IMR-90 (cell line): ENCODE measurements around the gene DOCK9. TPM values are rescaled to one million over a fixed set of nuclear protein-coding genes. Genes with fewer than 3 reads are reported as not detected.

Source experiments
- ATAC-seq: fragments of 200-7000 bp; cut with Tn5 transposase; 2 replicates; pipeline ENCODE4 v1.9.1; 2020; ENCODE audit warnings: low read depth, mild to moderate bottlenecking, moderate library complexity
- BruUV-seq: library from RNA; stranded (reverse); fragments of 400-500 nt; replicated peaks from 2 replicates; lab custom pipeline; 2021; lab: Mats Ljungman, UMichigan
- CTCF ChIA-PET: fragments of 300-600 bp; formaldehyde crosslinking; extraction: SDS; loops from one replicate; lab custom pipeline; 2021; ENCODE audit warnings: antibody characterized with exemption; lab: Yijun Ruan, JAX
- POLR2A ChIA-PET: fragments of 300-600 bp; sonication (Branson Sonifier 250); formaldehyde crosslinking; loops from one replicate; lab custom pipeline; 2022; ENCODE audit warnings: antibody characterized with exemption; ENCODE audit not compliant: unreplicated experiment; lab: Charles Lee
- DNase-seq: peaks from one replicate; pipeline ENCODE4 v3.0.0; 2013
- H2AFZ ChIP-seq: replicated peaks from 2 replicates; pipeline ENCODE3; 2013; ENCODE audit warnings: low read length, mild to moderate bottlenecking; ENCODE audit not compliant: poor library complexity
- H2AK5ac ChIP-seq: 2 replicates; pipeline ENCODE4 v1.6.1; 2013; ENCODE audit warnings: low read depth, low read length, inconsistent platforms
- H2AK9ac ChIP-seq: replicated peaks from 2 replicates; pipeline ENCODE3; 2013; ENCODE audit warnings: mild to moderate bottlenecking, low read depth, low read length, moderate library complexity; ENCODE audit not compliant: poor library complexity
- H2BK120ac ChIP-seq: 2 replicates; pipeline ENCODE4 v1.6.1; 2013; ENCODE audit warnings: low read depth, low read length, inconsistent platforms
- H2BK15ac ChIP-seq: 3 replicates; pipeline ENCODE4 v1.6.1; 2013; ENCODE audit warnings: low read depth, low read length, inconsistent platforms
- H2BK20ac ChIP-seq: 2 replicates; pipeline ENCODE4 v1.6.1; 2013; ENCODE audit warnings: low read depth, mild to moderate bottlenecking, inconsistent platforms, low read length, moderate library complexity
- H2BK5ac ChIP-seq: 2 replicates; pipeline ENCODE4 v1.6.1; 2013; ENCODE audit warnings: mild to moderate bottlenecking, low read depth, low read length, inconsistent platforms; ENCODE audit not compliant: poor library complexity, severe bottlenecking
- H3K14ac ChIP-seq: replicated peaks from 2 replicates; pipeline ENCODE4 v1.6.1; 2013; ENCODE audit warnings: low read depth, low read length, inconsistent platforms
- H3K18ac ChIP-seq: 2 replicates; pipeline ENCODE4 v1.6.1; 2013; ENCODE audit warnings: low read depth, low read length, control low read depth
- H3K23ac ChIP-seq: 2 replicates; pipeline ENCODE4 v1.6.1; 2013; ENCODE audit warnings: low read depth, low read length, inconsistent platforms
- H3K27ac ChIP-seq: 2 replicates; pipeline ENCODE4 v1.5.1; 2013; ENCODE audit warnings: mild to moderate bottlenecking, control low read depth, low read length; ENCODE audit not compliant: insufficient read depth
- H3K27me3 ChIP-seq: 2 replicates; pipeline ENCODE4 v1.6.1; 2013; ENCODE audit warnings: low read length; ENCODE audit not compliant: control insufficient read depth, insufficient read depth
- H3K36me3 ChIP-seq: 2 replicates; pipeline ENCODE4 v1.6.1; 2013; ENCODE audit warnings: low read length, mixed read lengths; ENCODE audit not compliant: control insufficient read depth, insufficient read depth
- H3K4ac ChIP-seq: 2 replicates; pipeline ENCODE4 v1.6.1; 2013; ENCODE audit warnings: low read depth, low read length, inconsistent platforms
- H3K4me1 ChIP-seq: 2 replicates; pipeline ENCODE4 v1.6.1; 2013; ENCODE audit warnings: low read length, mixed read lengths; ENCODE audit not compliant: control insufficient read depth, insufficient read depth
- H3K4me2 ChIP-seq: 2 replicates; pipeline ENCODE4 v1.6.1; 2013; ENCODE audit warnings: low read depth, mild to moderate bottlenecking, control low read depth, low read length, moderate library complexity
- H3K4me3 ChIP-seq: 2 replicates; pipeline ENCODE4 v1.5.1; 2013; ENCODE audit warnings: low read depth, mild to moderate bottlenecking, control low read depth, low read length, moderate library complexity; ENCODE audit not compliant: insufficient read depth
- H3K56ac ChIP-seq: 2 replicates; pipeline ENCODE4 v1.6.1; 2013; ENCODE audit warnings: low read length, inconsistent platforms; ENCODE audit not compliant: insufficient read depth; ENCODE audit errors: extremely low read depth
- H3K79me1 ChIP-seq, 2 experiments: 2 replicates each; pipeline ENCODE4 v1.6.1; 2013; ENCODE audit warnings: low read length in 2 of 2, inconsistent platforms in 1 of 2, low read depth in 1 of 2
- H3K9ac ChIP-seq: 2 replicates; pipeline ENCODE4 v1.6.1; 2013; ENCODE audit warnings: low read depth, low read length, control low read depth
- H3K9me1 ChIP-seq: 2 replicates; pipeline ENCODE4 v1.6.1; 2013; ENCODE audit warnings: low read length, inconsistent platforms; ENCODE audit not compliant: insufficient read depth
- H3K9me3 ChIP-seq: 2 replicates; pipeline ENCODE4 v1.6.1; 2013; ENCODE audit warnings: low read length; ENCODE audit not compliant: control insufficient read depth, insufficient read depth
- H4K20me1 ChIP-seq: 2 replicates; pipeline ENCODE4 v1.6.1; 2013; ENCODE audit warnings: low read length, inconsistent platforms; ENCODE audit not compliant: insufficient read depth
- H4K5ac ChIP-seq: 2 replicates; pipeline ENCODE4 v1.6.1; 2013; ENCODE audit warnings: mild to moderate bottlenecking, low read depth, low read length, control low read depth
- H4K8ac ChIP-seq, 2 experiments: 2 replicates each; pipeline ENCODE4 v1.6.1; 2013; ENCODE audit warnings: low read depth in 2 of 2, low read length in 2 of 2, control low read depth in 1 of 2, inconsistent platforms in 1 of 2
- H4K91ac ChIP-seq: 2 replicates; pipeline ENCODE4 v1.6.1; 2013; ENCODE audit warnings: low read depth, low read length, inconsistent platforms; ENCODE audit not compliant: insufficient read depth
- CEBPB ChIP-seq: IDR thresholded peaks from 2 replicates; pipeline ENCODE4 v1.6.1; 2012; ENCODE audit warnings: low read depth, low read length, improper control_type of control experiment
- CHD1 ChIP-seq: IDR thresholded peaks from 2 replicates; pipeline ENCODE4 v1.6.1; 2012; ENCODE audit warnings: low read depth, low read length, improper control_type of control experiment
- WGBS, 2 experiments: methylation state at CpG; one replicate each; pipeline versions ENCODE4 v1.1.5 to v1.1.7; 2013; ENCODE audit warnings: missing lambda C conversion rate in 2 of 2; ENCODE audit not compliant: insufficient read length in 1 of 2; ENCODE audit errors: extremely low coverage in 2 of 2; 5-methylcytosine and 5-hydroxymethylcytosine counted together
- dilution Hi-C: fragments of 300-500 bp; cut with HindIII; formaldehyde crosslinking; loops from one replicate; pipeline ENCODE4 v1.14.3; 2018; ENCODE audit warnings: low sequenced_read_pairs; ENCODE audit not compliant: unreplicated experiment
- in situ Hi-C: fragments of 300-500 bp; cut with MboI; formaldehyde crosslinking; loops from 3 replicates; pipeline ENCODE4 v1.14.3; 2019; ENCODE audit warnings: low sequenced_read_pairs, inconsistent platforms, mixed read lengths
- intact Hi-C: fragments of 100-400 bp; cut with micrococcal nuclease; formaldehyde crosslinking; loops from 2 replicates; pipeline ENCODE4 v1.10.0; 2022
- polyA plus RNA-seq, 3 experiments: library from polyadenylated mRNA; depleted of rRNA; stranded (reverse); fragments of >200 nt; gene quantifications; 2 replicates each; pipeline ENCODE4 v1.2.3, GENCODE V29; 2012; ENCODE audit warnings: low replicate concordance in 1 of 3
- total RNA-seq: library from RNA; depleted of rRNA; stranded (reverse); fragments of >200 nt; gene quantifications from 2 replicates; pipeline ENCODE4 v1.2.3, GENCODE V29; 2012

The DOCK9 gene
- total and polyA plus RNA-seq, 2 of the 4 experiments (the other 2 are of a cell fraction): 4.8 to 7.2 TPM

DNA sequence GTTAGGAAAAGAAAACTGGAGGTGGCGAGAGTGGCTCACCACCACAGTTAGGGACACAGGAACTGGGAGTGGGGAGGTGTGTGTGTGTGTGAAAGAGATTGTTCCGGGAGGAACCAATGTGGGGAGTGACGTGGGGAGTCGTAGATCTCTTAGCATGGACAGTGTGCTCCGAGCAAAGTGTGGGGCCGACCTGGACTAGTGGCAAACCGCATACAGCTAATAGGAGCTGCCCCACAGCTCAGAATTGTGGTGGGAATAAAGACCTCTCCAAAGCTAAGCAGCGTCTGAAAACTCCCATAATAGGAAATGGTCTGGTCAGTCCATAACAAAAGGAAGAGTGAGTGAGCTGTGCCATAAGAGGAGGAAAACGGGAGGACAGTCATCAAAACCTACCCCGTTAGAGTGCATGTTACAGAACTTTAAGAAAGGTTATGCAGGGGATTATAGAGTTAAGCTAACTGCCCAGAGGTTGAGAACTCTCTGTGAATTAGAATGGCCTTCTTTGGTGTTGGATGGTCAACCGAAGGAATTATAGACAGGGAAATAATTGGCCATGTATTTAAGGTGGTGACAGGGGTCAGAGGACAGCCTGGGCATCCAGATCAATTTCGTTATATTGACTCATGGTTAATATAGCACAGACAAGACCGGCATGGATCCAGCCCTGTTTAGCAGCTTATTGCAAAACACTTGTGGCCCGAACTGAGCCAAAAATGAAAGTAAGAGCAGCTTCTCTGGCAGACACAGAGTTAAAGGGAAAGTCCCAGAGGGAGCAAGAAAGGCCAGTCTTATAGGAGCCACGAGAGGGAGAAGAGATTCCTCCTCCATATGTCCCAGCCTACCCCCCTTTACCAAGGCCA, 216.5 kb downstream of the DOCK9 start:
- no peaks in the 10 kb centered on the region for H3K79me1 ChIP-seq
- peak overlapping the region; percentile 77 for H3K4me2 ChIP-seq
- peak overlapping the region; percentile 1 to 82; a peak in 1 of 4 replicates for H4K8ac ChIP-seq
- no peaks in the 10 kb centered on the region for H3K9me1 ChIP-seq
- in situ Hi-C loops: no loop called here
- no peak overlapping the region for H3K56ac ChIP-seq
- BruUV-seq: no TSS peak
- WGBS, 2 experiments: 43% methylated on average over 4 of the region's 15 CpGs; no CpG with 5 or more reads in 1 of the 2 experiments
- peak overlapping the region; percentile 65 for H2BK120ac ChIP-seq
- ChIA-PET POLR2A (interaction anchor here (1.2 kb wide), 1 partner anchor 14 kb away, joined by 3 read pairs; no protein-coding TSS in a partner anchor), CTCF (interaction anchor here (0.9 to 1.1 kb wide), 2 partner anchors 14 to 96 kb away, joined by 3 read pairs; no protein-coding TSS in a partner anchor)
- H2BK5ac ChIP-seq: no peak overlapping the region
- H3K4me3 ChIP-seq: peak overlapping the region; percentile 14; the same call in 1 of the 2 replicates
- dilution Hi-C loops: no loop called here
- ATAC-seq (peak; percentile 92), DNase-seq (peak; percentile 74)
- H4K20me1 ChIP-seq: no peaks in the 10 kb centered on the region
- peak overlapping the region; percentile 54 for H2BK20ac ChIP-seq
- H3K27me3 ChIP-seq: peaks cover 12% of the 10 kb centered on the region
- no peak overlapping the region; the same call in 1 of the 2 replicates for H3K18ac ChIP-seq
- intact Hi-C loops: no loop called here
- H4K5ac ChIP-seq: no peak overlapping the region
- H4K91ac ChIP-seq: no peak overlapping the region
- H3K36me3 ChIP-seq: no peaks in the 10 kb centered on the region
- H3K4ac ChIP-seq: peak overlapping the region; percentile 62
- no peak overlapping the region for H2AK5ac ChIP-seq
- TF ChIP-seq CHD1: no peak
- peak; percentile 91 for TF ChIP-seq CEBPB
- no peaks in the 10 kb centered on the region for H3K4me1 ChIP-seq
- H3K23ac ChIP-seq: peak overlapping the region; percentile 65; the same call in 1 of the 2 replicates
- peak overlapping the region; percentile 55; the same call in 1 of the 2 replicates for H3K9ac ChIP-seq
- H3K27ac ChIP-seq: no peak overlapping the region; the same call in 1 of the 2 replicates
- H2AK9ac ChIP-seq: peak overlapping the region; percentile 15
- H2AFZ ChIP-seq: peak overlapping the region; percentile 91
- no peaks in the 10 kb centered on the region; the same call in 1 of the 2 replicates for H3K9me3 ChIP-seq
- no peak overlapping the region for H2BK15ac ChIP-seq
- peak overlapping the region; percentile 86 for H3K14ac ChIP-seq
